Left lobe of liver (tissue), 2 donors: Measurements from ENCODE around the gene ITGAV. TPM values are rescaled to one million over a fixed set of nuclear protein-coding genes. Genes with fewer than 3 reads are reported as not detected.

ENCODE experiments used
- ATAC-seq: fragments of 200-7000 bp; cut with Tn5 transposase; one replicate; pipeline ENCODE4 v1.9.1; 2020; ENCODE audit warnings: mild to moderate bottlenecking, moderate library complexity
- DNase-seq: peaks from one replicate; pipeline ENCODE4 v3.0.0-alpha.2; 2020; ENCODE audit warnings: low spot score
- total RNA-seq: library from RNA; stranded (reverse); gene quantifications from one replicate; pipeline ENCODE4 v1.2.1, GENCODE V29; 2021
- donor health status: DM: no; HTN: no; CAD: no; lungs with moderate emphysema.
- donor health status: DM: no; HTN: yes; CAD: no.

The ITGAV gene
- total RNA-seq, 1 donor from 2014 or later = 15.3 TPM

GRCh38 chr2:186714611-186715010, 124.8 kb downstream of the ITGAV start:
- no peak for DNase-seq
- no peak for ATAC-seq

GRCh38 chr2:186716004-186716403, 126.1 kb downstream of the ITGAV start:
- DNase-seq (no peak), ATAC-seq (no peak)

GRCh38 chr2:186716899-186717298, 127.0 kb downstream of the ITGAV start:
- ATAC-seq (no peak), DNase-seq (no peak)

- no peak for DNase-seq
- no peak for ATAC-seq
Measured at GRCh38 chr2:186717320-186718007, 127.6 kb downstream of the ITGAV start.

- DNase-seq = no peak
- ATAC-seq = no peak
Measured at GRCh38 chr2:186718122-186718521, 128.3 kb downstream of the ITGAV start.

GRCh38 chr2:186718903-186719302, 129.0 kb downstream of the ITGAV start:
- no peak for DNase-seq
- ATAC-seq = no peak

GRCh38 chr2:186721956-186722355, 132.1 kb downstream of the ITGAV start:
- no peak for ATAC-seq
- DNase-seq = no peak

- DNase-seq = no peak
Measured at GRCh38 chr2:186724736-186725135, 134.9 kb downstream of the ITGAV start.

GRCh38 chr2:186725783-186726182, 135.9 kb downstream of the ITGAV start:
- no peak for ATAC-seq
- DNase-seq = no peak

More at GRCh38 chr2:186724736-186725135, 134.9 kb downstream of the ITGAV start:
- ATAC-seq = no peak

GRCh38 chr2:186726938-186727337, 137.1 kb downstream of the ITGAV start:
- ATAC-seq (no peak), DNase-seq (no peak)

GRCh38 chr2:186728631-186729030, 138.8 kb downstream of the ITGAV start:
- ATAC-seq = no peak
- no peak for DNase-seq

Other genes starting within 250 kb of the ITGAV start
- 20.0 TPM for gene ZC3H15, start 103.8 kb upstream of the ITGAV start, total RNA-seq
- 0.20 TPM for gene FAM171B, start 104.0 kb downstream of the ITGAV start, total RNA-seq